IMR-90 (cell line): ENCODE data around the gene RAB25. TPM values are rescaled to one million over a fixed set of nuclear protein-coding genes. Genes with fewer than 3 reads are reported as not detected.

Experiments used
- ATAC-seq: fragments of 200-7000 bp; cut with Tn5 transposase; 2 replicates; pipeline ENCODE4 v1.9.1; 2020; ENCODE audit warnings: low read depth, mild to moderate bottlenecking, moderate library complexity
- BruUV-seq: library from RNA; stranded (reverse); fragments of 400-500 nt; replicated peaks from 2 replicates; lab custom pipeline; 2021; lab: Mats Ljungman, UMichigan
- CTCF ChIA-PET: fragments of 300-600 bp; formaldehyde crosslinking; extraction: SDS; loops from one replicate; lab custom pipeline; 2021; ENCODE audit warnings: antibody characterized with exemption; lab: Yijun Ruan, JAX
- POLR2A ChIA-PET: fragments of 300-600 bp; sonication (Branson Sonifier 250); formaldehyde crosslinking; loops from one replicate; lab custom pipeline; 2022; ENCODE audit warnings: antibody characterized with exemption; ENCODE audit not compliant: unreplicated experiment; lab: Charles Lee
- DNase-seq: peaks from one replicate; pipeline ENCODE4 v3.0.0; 2013
- H2AFZ ChIP-seq: replicated peaks from 2 replicates; pipeline ENCODE3; 2013; ENCODE audit warnings: low read length, mild to moderate bottlenecking; ENCODE audit not compliant: poor library complexity
- H2AK5ac ChIP-seq: 2 replicates; pipeline ENCODE4 v1.6.1; 2013; ENCODE audit warnings: low read depth, low read length, inconsistent platforms
- H2AK9ac ChIP-seq: replicated peaks from 2 replicates; pipeline ENCODE3; 2013; ENCODE audit warnings: mild to moderate bottlenecking, low read depth, low read length, moderate library complexity; ENCODE audit not compliant: poor library complexity
- H2BK120ac ChIP-seq: 2 replicates; pipeline ENCODE4 v1.6.1; 2013; ENCODE audit warnings: low read depth, low read length, inconsistent platforms
- H2BK15ac ChIP-seq: 3 replicates; pipeline ENCODE4 v1.6.1; 2013; ENCODE audit warnings: low read depth, low read length, inconsistent platforms
- H2BK20ac ChIP-seq: 2 replicates; pipeline ENCODE4 v1.6.1; 2013; ENCODE audit warnings: low read depth, mild to moderate bottlenecking, inconsistent platforms, low read length, moderate library complexity
- H2BK5ac ChIP-seq: 2 replicates; pipeline ENCODE4 v1.6.1; 2013; ENCODE audit warnings: mild to moderate bottlenecking, low read depth, low read length, inconsistent platforms; ENCODE audit not compliant: poor library complexity, severe bottlenecking
- H3K14ac ChIP-seq: replicated peaks from 2 replicates; pipeline ENCODE4 v1.6.1; 2013; ENCODE audit warnings: low read depth, low read length, inconsistent platforms
- H3K18ac ChIP-seq: 2 replicates; pipeline ENCODE4 v1.6.1; 2013; ENCODE audit warnings: low read depth, low read length, control low read depth
- H3K23ac ChIP-seq: 2 replicates; pipeline ENCODE4 v1.6.1; 2013; ENCODE audit warnings: low read depth, low read length, inconsistent platforms
- H3K27ac ChIP-seq: 2 replicates; pipeline ENCODE4 v1.5.1; 2013; ENCODE audit warnings: mild to moderate bottlenecking, control low read depth, low read length; ENCODE audit not compliant: insufficient read depth
- H3K27me3 ChIP-seq: 2 replicates; pipeline ENCODE4 v1.6.1; 2013; ENCODE audit warnings: low read length; ENCODE audit not compliant: control insufficient read depth, insufficient read depth
- H3K36me3 ChIP-seq: 2 replicates; pipeline ENCODE4 v1.6.1; 2013; ENCODE audit warnings: low read length, mixed read lengths; ENCODE audit not compliant: control insufficient read depth, insufficient read depth
- H3K4ac ChIP-seq: 2 replicates; pipeline ENCODE4 v1.6.1; 2013; ENCODE audit warnings: low read depth, low read length, inconsistent platforms
- H3K4me1 ChIP-seq: 2 replicates; pipeline ENCODE4 v1.6.1; 2013; ENCODE audit warnings: low read length, mixed read lengths; ENCODE audit not compliant: control insufficient read depth, insufficient read depth
- H3K4me2 ChIP-seq: 2 replicates; pipeline ENCODE4 v1.6.1; 2013; ENCODE audit warnings: low read depth, mild to moderate bottlenecking, control low read depth, low read length, moderate library complexity
- H3K4me3 ChIP-seq: 2 replicates; pipeline ENCODE4 v1.5.1; 2013; ENCODE audit warnings: low read depth, mild to moderate bottlenecking, control low read depth, low read length, moderate library complexity; ENCODE audit not compliant: insufficient read depth
- H3K56ac ChIP-seq: 2 replicates; pipeline ENCODE4 v1.6.1; 2013; ENCODE audit warnings: low read length, inconsistent platforms; ENCODE audit not compliant: insufficient read depth; ENCODE audit errors: extremely low read depth
- H3K79me1 ChIP-seq, 2 experiments: 2 replicates each; pipeline ENCODE4 v1.6.1; 2013; ENCODE audit warnings: low read length in 2 of 2, inconsistent platforms in 1 of 2, low read depth in 1 of 2
- H3K9ac ChIP-seq: 2 replicates; pipeline ENCODE4 v1.6.1; 2013; ENCODE audit warnings: low read depth, low read length, control low read depth
- H3K9me1 ChIP-seq: 2 replicates; pipeline ENCODE4 v1.6.1; 2013; ENCODE audit warnings: low read length, inconsistent platforms; ENCODE audit not compliant: insufficient read depth
- H3K9me3 ChIP-seq: 2 replicates; pipeline ENCODE4 v1.6.1; 2013; ENCODE audit warnings: low read length; ENCODE audit not compliant: control insufficient read depth, insufficient read depth
- H4K20me1 ChIP-seq: 2 replicates; pipeline ENCODE4 v1.6.1; 2013; ENCODE audit warnings: low read length, inconsistent platforms; ENCODE audit not compliant: insufficient read depth
- H4K5ac ChIP-seq: 2 replicates; pipeline ENCODE4 v1.6.1; 2013; ENCODE audit warnings: mild to moderate bottlenecking, low read depth, low read length, control low read depth
- H4K8ac ChIP-seq, 2 experiments: 2 replicates each; pipeline ENCODE4 v1.6.1; 2013; ENCODE audit warnings: low read depth in 2 of 2, low read length in 2 of 2, control low read depth in 1 of 2, inconsistent platforms in 1 of 2
- H4K91ac ChIP-seq: 2 replicates; pipeline ENCODE4 v1.6.1; 2013; ENCODE audit warnings: low read depth, low read length, inconsistent platforms; ENCODE audit not compliant: insufficient read depth
- CEBPB ChIP-seq: IDR thresholded peaks from 2 replicates; pipeline ENCODE4 v1.6.1; 2012; ENCODE audit warnings: low read depth, low read length, improper control_type of control experiment
- CHD1 ChIP-seq: IDR thresholded peaks from 2 replicates; pipeline ENCODE4 v1.6.1; 2012; ENCODE audit warnings: low read depth, low read length, improper control_type of control experiment
- CTCF ChIP-seq: conservative IDR thresholded peaks from 2 replicates; pipeline ENCODE4 v1.5.1; 2012; ENCODE audit warnings: mild to moderate bottlenecking, low read depth, low read length, improper control_type of control experiment
- FOS ChIP-seq: fragments of 150-350 bp; IDR thresholded peaks from 2 replicates; pipeline ENCODE4 v1.6.1; 2016; ENCODE audit warnings: low read depth, low read length
- MAFK ChIP-seq: IDR thresholded peaks from 2 replicates; pipeline ENCODE4 v1.6.1; 2012; ENCODE audit warnings: low read depth, low read length, improper control_type of control experiment
- MAZ ChIP-seq: IDR thresholded peaks from 2 replicates; pipeline ENCODE4 v1.6.1; 2012; ENCODE audit warnings: low read depth, mild to moderate bottlenecking, low read length, improper control_type of control experiment, moderate library complexity, borderline replicate concordance
- MXI1 ChIP-seq: IDR thresholded peaks from 2 replicates; pipeline ENCODE4 v1.6.1; 2012; ENCODE audit warnings: low read depth, mild to moderate bottlenecking, low read length, moderate library complexity, borderline replicate concordance
- NFE2L2 ChIP-seq: fragments of 150-350 bp; IDR thresholded peaks from 2 replicates; pipeline ENCODE4 v1.6.1; 2016; ENCODE audit warnings: low read depth, mild to moderate bottlenecking, low read length
- POLR2A ChIP-seq: IDR thresholded peaks from 2 replicates; pipeline ENCODE4 v1.6.1; 2012; ENCODE audit warnings: mild to moderate bottlenecking, low read depth, low read length
- RCOR1 ChIP-seq: IDR thresholded peaks from 2 replicates; pipeline ENCODE4 v1.6.1; 2012; ENCODE audit warnings: mild to moderate bottlenecking, low read length, improper control_type of control experiment; ENCODE audit not compliant: insufficient replicate concordance
- RFX5 ChIP-seq: IDR thresholded peaks from 2 replicates; pipeline ENCODE4 v1.8.0; 2012; ENCODE audit warnings: low read depth, mild to moderate bottlenecking, low read length, moderate library complexity
- SMC3 ChIP-seq: fragments of 150-350 bp; IDR thresholded peaks from 2 replicates; pipeline ENCODE4 v1.6.1; 2016; ENCODE audit warnings: low read depth, mild to moderate bottlenecking, antibody characterized with exemption, low read length, moderate library complexity
- USF2 ChIP-seq: fragments of 150-350 bp; IDR thresholded peaks from 2 replicates; pipeline ENCODE4 v1.6.1; 2017; ENCODE audit warnings: mild to moderate bottlenecking, antibody characterized with exemption, low read length, low read depth
- WGBS, 2 experiments: methylation state at CpG; one replicate each; pipeline versions ENCODE4 v1.1.5 to v1.1.7; 2013; ENCODE audit warnings: missing lambda C conversion rate in 2 of 2; ENCODE audit not compliant: insufficient read length in 1 of 2; ENCODE audit errors: extremely low coverage in 2 of 2; 5-methylcytosine and 5-hydroxymethylcytosine counted together
- dilution Hi-C: fragments of 300-500 bp; cut with HindIII; formaldehyde crosslinking; loops from one replicate; pipeline ENCODE4 v1.14.3; 2018; ENCODE audit warnings: low sequenced_read_pairs; ENCODE audit not compliant: unreplicated experiment
- in situ Hi-C: fragments of 300-500 bp; cut with MboI; formaldehyde crosslinking; loops from 3 replicates; pipeline ENCODE4 v1.14.3; 2019; ENCODE audit warnings: low sequenced_read_pairs, inconsistent platforms, mixed read lengths
- intact Hi-C: fragments of 100-400 bp; cut with micrococcal nuclease; formaldehyde crosslinking; loops from 2 replicates; pipeline ENCODE4 v1.10.0; 2022
- polyA plus RNA-seq, 3 experiments: library from polyadenylated mRNA; depleted of rRNA; stranded (reverse); fragments of >200 nt; gene quantifications; 2 replicates each; pipeline ENCODE4 v1.2.3, GENCODE V29; 2012; ENCODE audit warnings: low replicate concordance in 1 of 3
- total RNA-seq: library from RNA; depleted of rRNA; stranded (reverse); fragments of >200 nt; gene quantifications from 2 replicates; pipeline ENCODE4 v1.2.3, GENCODE V29; 2012

The RAB25 gene
- total and polyA plus RNA-seq, 2 of the 4 experiments (the other 2 are of a cell fraction): not detected

- H4K8ac ChIP-seq: no peak overlapping the region
- H3K56ac ChIP-seq: no peak overlapping the region
- H3K9me1 ChIP-seq: peaks cover 13% of the 10 kb centered on the region; the same call in 1 of the 2 replicates
- H3K4me3 ChIP-seq: no peak overlapping the region
- peaks cover 5% of the 10 kb centered on the region for H3K4me1 ChIP-seq
- DNase-seq: no peak
- no peak overlapping the region for H2AK9ac ChIP-seq
- no peaks in the 10 kb centered on the region for H3K9me3 ChIP-seq
- H3K27ac ChIP-seq: no peak overlapping the region
- H2BK15ac ChIP-seq: no peak overlapping the region
- no peaks in the 10 kb centered on the region for H3K27me3 ChIP-seq
- H3K23ac ChIP-seq: no peak overlapping the region
- H2BK120ac ChIP-seq: no peak overlapping the region
- dilution Hi-C loops (no loop called here), intact Hi-C loops (no loop called here), in situ Hi-C loops (no loop called here)
- ChIA-PET POLR2A (no interaction called here), CTCF (no interaction called here)
- H3K4me2 ChIP-seq: no peak overlapping the region
- no peak overlapping the region for H2AFZ ChIP-seq
- H3K36me3 ChIP-seq: peaks cover 35% of the 10 kb centered on the region
- H2BK5ac ChIP-seq: no peak overlapping the region
- no peak overlapping the region for H4K91ac ChIP-seq
- no peak overlapping the region for H3K14ac ChIP-seq
- no peak overlapping the region for H2AK5ac ChIP-seq
- no TSS peak for BruUV-seq
- H3K4ac ChIP-seq: no peak overlapping the region
- ATAC-seq: no peak
- H3K9ac ChIP-seq: no peak overlapping the region
- WGBS, 2 experiments: 91% methylated on average over 3 of the region's 4 CpGs; no CpG with 5 or more reads in 1 of the 2 experiments
- H2BK20ac ChIP-seq: no peak overlapping the region
- H4K20me1 ChIP-seq: peaks cover 6% of the 10 kb centered on the region
- no peak overlapping the region for H4K5ac ChIP-seq
- no peak overlapping the region for H3K18ac ChIP-seq
- TF ChIP-seq CHD1: no peak
- TF ChIP-seq CTCF: no peak
- TF ChIP-seq CEBPB: no peak
- no peak for TF ChIP-seq FOS
- no peak for TF ChIP-seq MXI1
- no peak for TF ChIP-seq USF2
- TF ChIP-seq SMC3: no peak
- TF ChIP-seq RCOR1: no peak
- TF ChIP-seq MAZ: no peak
- no peak for TF ChIP-seq POLR2A
- no peak for TF ChIP-seq MAFK
- no peak for TF ChIP-seq RFX5
- no peak for TF ChIP-seq NFE2L2
- H3K79me1 ChIP-seq: peaks cover 3 to 14% of the 10 kb centered on the region in 2 experiments; a peak in 3 of 4 replicates
Measured at GRCh38 chr1:156045076-156045475, 15.9 kb upstream of the RAB25 start.
